Fibroblast of villous mesenchyme (primary cell): ENCODE measurements around the gene RBCK1. TPM values are rescaled to one million over a fixed set of nuclear protein-coding genes. Genes with fewer than 3 reads are reported as not detected.
A peak's percentile ranks its signal among the peaks of the same experiment; 100 is the strongest.

ENCODE experiments used
- DNase-seq: peaks from one replicate; pipeline ENCODE4 v3.0.0-alpha.2; 2010; ENCODE audit warnings: low read depth
- H3K4me3 ChIP-seq: 2 replicates; pipeline ENCODE4 v1.5.1; 2011; ENCODE audit warnings: low read depth, mild to moderate bottlenecking, low read length
- CTCF ChIP-seq: IDR thresholded peaks from 2 replicates; pipeline ENCODE4 v1.5.1; 2012; ENCODE audit warnings: low read depth, mild to moderate bottlenecking, low read length; ENCODE audit not compliant: insufficient read depth
- total RNA-seq: library from RNA; depleted of rRNA; stranded (reverse); fragments of >200 nt; gene quantifications from 2 replicates; pipeline ENCODE4 v1.2.3, GENCODE V29; 2012

Gene RBCK1
- total RNA-seq, 1 donor = 59.2 TPM

- DNase-seq = peak; percentile 84
- no peak overlapping the region for H3K4me3 ChIP-seq
- TF ChIP-seq CTCF = peak; percentile 69
Observed at GRCh38 chr20:431012-431904, 23.2 kb downstream of the RBCK1 start.

- TF ChIP-seq CTCF = no peak
- no peak overlapping the region for H3K4me3 ChIP-seq
- DNase-seq = no peak
Observed at GRCh38 chr20:432208-432607, 24.1 kb downstream of the RBCK1 start.

DNA sequence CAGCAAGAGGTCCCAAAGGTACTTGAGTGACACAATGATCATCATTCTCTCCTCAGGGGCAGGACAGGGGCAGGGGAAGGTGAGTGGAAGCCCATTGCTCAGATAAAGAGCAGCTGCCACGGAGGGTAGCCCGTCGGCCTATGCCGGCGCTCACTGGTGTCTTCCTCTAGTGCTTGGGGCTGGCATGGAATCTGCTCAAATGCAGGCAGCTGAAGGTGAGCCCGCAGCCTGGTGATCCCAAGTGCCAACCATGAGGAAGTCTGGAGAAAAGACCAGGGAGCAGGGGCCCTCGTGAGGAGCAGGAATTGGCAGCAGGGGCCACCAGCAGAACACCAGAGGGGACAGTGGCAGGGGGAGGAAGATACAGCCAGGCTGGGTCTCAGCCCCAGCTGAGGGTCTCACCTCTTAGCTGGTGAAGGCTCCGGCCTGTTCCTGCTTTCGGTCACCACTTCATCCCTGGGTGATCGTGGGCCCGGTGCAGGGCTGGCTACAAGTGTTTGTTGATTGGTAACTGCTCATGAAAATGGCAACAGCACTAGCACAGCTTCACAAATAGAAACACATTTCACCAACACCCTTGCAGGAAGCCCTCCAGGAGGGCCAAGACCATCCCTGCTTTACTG lies 24.7 kb downstream of the RBCK1 start:
- DNase-seq = no peak
- no peak for TF ChIP-seq CTCF
- no peak overlapping the region for H3K4me3 ChIP-seq

GRCh38 chr20:433300-433975 lies 25.3 kb downstream of the RBCK1 start:
- no peak for DNase-seq
- no peak for TF ChIP-seq CTCF
- H3K4me3 ChIP-seq = no peak overlapping the region

DNA sequence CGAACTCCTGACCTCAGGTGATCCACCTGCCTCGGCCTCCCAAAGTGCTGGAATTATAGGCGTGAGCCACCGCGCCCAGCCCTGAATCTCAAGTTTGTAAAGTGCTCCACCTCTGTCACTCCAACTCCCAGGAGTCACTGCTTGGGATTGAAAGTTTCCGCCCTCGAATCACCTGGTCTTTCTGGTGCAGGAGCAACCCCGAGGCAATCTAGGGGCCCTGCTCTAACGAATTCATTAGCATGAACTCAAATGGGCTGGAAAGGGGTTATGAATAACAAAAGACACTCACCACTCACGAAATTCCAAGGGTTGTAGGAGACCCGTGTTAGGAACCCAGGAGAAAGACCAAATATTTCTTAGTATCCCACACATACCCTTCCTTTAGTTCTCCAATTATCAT lies 26.1 kb downstream of the RBCK1 start:
- H3K4me3 ChIP-seq = no peak overlapping the region
- DNase-seq = no peak
- no peak for TF ChIP-seq CTCF

GRCh38 chr20:434661-435419 lies 26.7 kb downstream of the RBCK1 start:
- TF ChIP-seq CTCF = no peak

More at GRCh38 chr20:434661-435419, 26.7 kb downstream of the RBCK1 start:
- no peak overlapping the region for H3K4me3 ChIP-seq
- DNase-seq = no peak
